HCT116 (cell line): ENCODE data around the gene SEPTIN5. TPM values are rescaled to one million over a fixed set of nuclear protein-coding genes. Genes with fewer than 3 reads are reported as not detected.

Experiments
- ATAC-seq: fragments of 200-7000 bp; cut with Tn5 transposase; 2 replicates; pipeline ENCODE4 v1.9.1; 2020; ENCODE audit warnings: mild to moderate bottlenecking, moderate library complexity
- BruUV-seq: library from RNA; stranded (reverse); fragments of 400-500 nt; replicated peaks from 2 replicates; lab custom pipeline; 2021; lab: Mats Ljungman, UMichigan
- CTCF ChIA-PET: fragments of 300-600 bp; sonication (Branson Sonifier 250); formaldehyde crosslinking; loops from one replicate; lab custom pipeline; 2021; ENCODE audit warnings: antibody characterized with exemption; lab: Charles Lee
- POLR2A ChIA-PET: fragments of 300-600, 350-600 bp; sonication (Branson Sonifier 250); formaldehyde crosslinking; loops from one replicate; lab custom pipeline; 2021; ENCODE audit warnings: antibody characterized with exemption; lab: Charles Lee
- RAD21 ChIA-PET, 2 experiments: fragments of 300-600 bp; sonication (Branson Sonifier 250); formaldehyde crosslinking; loops; one replicate each; lab custom pipeline; 2023; ENCODE audit warnings: low total read pairs in 2 of 2; ENCODE audit not compliant: uncharacterized antibody in 2 of 2, unreplicated experiment in 2 of 2, low non-redundant PET in 1 of 2; lab: Charles Lee
- DNase-seq: peaks from one replicate; pipeline ENCODE4 v3.0.0-alpha.2; 2010; ENCODE audit warnings: low read depth, low spot score
- H2AFZ ChIP-seq: fragments of 200-600 bp; shearing (Covaris generic), sonication (generic); 2 replicates; pipeline ENCODE4 v1.6.1; 2017; ENCODE audit warnings: low read depth, mixed run types, mixed read lengths, antibody characterized with exemption, low read length; ENCODE audit not compliant: poor library complexity, severe bottlenecking
- H3K27ac ChIP-seq: 2 replicates; pipeline ENCODE4 v1.5.1; 2012; ENCODE audit warnings: low read depth, low read length
- H3K27me3 ChIP-seq: fragments of 200-600 bp; sonication (generic); 2 replicates; pipeline ENCODE4 v1.6.1; 2016; ENCODE audit warnings: mixed run types, low read length, mixed read lengths; ENCODE audit not compliant: insufficient read depth
- H3K36me3 ChIP-seq, 2 experiments: fragments of 200-500 bp in 1 of 2; fragments of 200-600 bp in 1 of 2; sonication (Bioruptor generic) in 1 of 2; sonication (generic) in 1 of 2; 2 replicates each; pipeline versions ENCODE4 v1.5.1 to v1.6.1; 2014 to 2016; ENCODE audit warnings: low read length in 2 of 2, inconsistent platforms in 1 of 2, mixed read lengths in 1 of 2, mixed run types in 1 of 2; ENCODE audit not compliant: insufficient read depth in 2 of 2, control insufficient read depth in 1 of 2
- H3K4me1 ChIP-seq, 2 experiments: fragments of 200-600 bp in 1 of 2; sonication (generic) in 1 of 2; 2 replicates each; pipeline versions ENCODE4 v1.5.1 to v1.6.1; 2012 to 2017; ENCODE audit warnings: low read length in 2 of 2, inconsistent platforms in 1 of 2, mild to moderate bottlenecking in 1 of 2, mixed read lengths in 1 of 2, mixed run types in 1 of 2, moderate library complexity in 1 of 2; ENCODE audit not compliant: insufficient read depth in 2 of 2, control insufficient read depth in 1 of 2
- H3K4me2 ChIP-seq: fragments of 200-600 bp; sonication (generic); 2 replicates; pipeline ENCODE4 v1.6.1; 2017; ENCODE audit warnings: mixed run types, low read length, mixed read lengths
- H3K4me3 ChIP-seq, 2 experiments: fragments of 200-600 bp in 1 of 2; sonication (generic) in 1 of 2; replicated peaks in 1 of 2; 2 replicates each; pipeline ENCODE4 v1.5.1; 2011 to 2016; ENCODE audit warnings: low read length in 2 of 2, control low read depth in 1 of 2, low read depth in 1 of 2, mild to moderate bottlenecking in 1 of 2, mixed read lengths in 1 of 2, mixed run types in 1 of 2
- H3K79me2 ChIP-seq: fragments of 200-600 bp; sonication (generic); 2 replicates; pipeline ENCODE4 v1.6.1; 2017; ENCODE audit warnings: mild to moderate bottlenecking, mixed run types, low read length, moderate library complexity, mixed read lengths; ENCODE audit not compliant: insufficient read depth
- H3K9ac ChIP-seq: fragments of 200-600 bp; sonication (generic); 2 replicates; pipeline ENCODE4 v1.6.1; 2016; ENCODE audit warnings: low read length, mixed read lengths
- H3K9me2 ChIP-seq: fragments of 200-600 bp; sonication (generic), shearing (Covaris generic); 2 replicates; pipeline ENCODE4 v1.6.1; 2017; ENCODE audit warnings: mixed run types, mild to moderate bottlenecking, moderate library complexity; ENCODE audit not compliant: insufficient read depth
- H3K9me3 ChIP-seq, 2 experiments: fragments of 200-500 bp in 1 of 2; fragments of 200-600 bp in 1 of 2; sonication (Bioruptor generic) in 1 of 2; sonication (generic) in 1 of 2; 2 replicates each; pipeline ENCODE4 v1.6.1; 2014 to 2017; ENCODE audit warnings: low read length in 2 of 2, mixed read lengths in 2 of 2, inconsistent platforms in 1 of 2, low read depth in 1 of 2, mild to moderate bottlenecking in 1 of 2, mixed run types in 1 of 2, moderate library complexity in 1 of 2; ENCODE audit not compliant: control insufficient read depth in 1 of 2, insufficient read depth in 1 of 2
- H4K20me1 ChIP-seq: fragments of 200-600 bp; sonication (generic), shearing (Covaris generic); 2 replicates; pipeline ENCODE4 v1.6.1; 2017; ENCODE audit warnings: mixed run types, mild to moderate bottlenecking, moderate library complexity; ENCODE audit not compliant: insufficient read depth
- CBX3 ChIP-seq: IDR thresholded peaks from 2 replicates; pipeline ENCODE4 v1.6.1; 2012; ENCODE audit warnings: low read depth
- CEBPB ChIP-seq: IDR thresholded peaks from 2 replicates; pipeline ENCODE4 v1.6.1; 2012; ENCODE audit warnings: low read depth
- EGR1 ChIP-seq: IDR thresholded peaks from 2 replicates; pipeline ENCODE4 v1.6.1; 2012; ENCODE audit warnings: low read depth
- ELF1 ChIP-seq: IDR thresholded peaks from 2 replicates; pipeline ENCODE4 v1.6.1; 2012; ENCODE audit warnings: low read depth, borderline replicate concordance
- FOSL1 ChIP-seq: IDR thresholded peaks from 2 replicates; pipeline ENCODE4 v1.6.1; 2012; ENCODE audit warnings: low read depth
- JUND ChIP-seq: IDR thresholded peaks from 2 replicates; pipeline ENCODE4 v1.6.1; 2012
- POLR2A ChIP-seq: IDR thresholded peaks from 2 replicates; pipeline ENCODE4 v1.7.0; 2011; ENCODE audit warnings: borderline replicate concordance; ENCODE audit not compliant: insufficient read depth, insufficient read length; ENCODE audit errors: extremely low read depth
- POLR2AphosphoS5 ChIP-seq: IDR thresholded peaks from 2 replicates; pipeline ENCODE4 v1.6.1; 2011; ENCODE audit warnings: mild to moderate bottlenecking, low read depth, low read length, moderate library complexity
- RAD21 ChIP-seq: IDR thresholded peaks from 2 replicates; pipeline ENCODE4 v1.6.1; 2012; ENCODE audit warnings: low read depth, mild to moderate bottlenecking
- REST ChIP-seq: IDR thresholded peaks from 2 replicates; pipeline ENCODE4 v1.6.1; 2012; ENCODE audit warnings: low read depth
- SIN3A ChIP-seq: IDR thresholded peaks from 2 replicates; pipeline ENCODE4 v1.6.1; 2012; ENCODE audit warnings: low read depth
- SP1 ChIP-seq: IDR thresholded peaks from 2 replicates; pipeline ENCODE4 v1.6.1; 2012; ENCODE audit warnings: low read depth
- SRF ChIP-seq: IDR thresholded peaks from 2 replicates; pipeline ENCODE4 v1.6.1; 2012; ENCODE audit warnings: low read depth
- YY1 ChIP-seq: IDR thresholded peaks from 2 replicates; pipeline ENCODE4 v1.6.1; 2011; ENCODE audit warnings: low read length, low read depth, moderate library complexity, mild to moderate bottlenecking; ENCODE audit not compliant: insufficient replicate concordance; ENCODE audit errors: extremely low read depth
- ZFX ChIP-seq: fragments of 450-650 bp; IDR thresholded peaks from 2 replicates; pipeline ENCODE4 v1.6.1; 2017
- ZNF274 ChIP-seq: fragments of 200-500 bp; sonication (Bioruptor generic); IDR thresholded peaks from 2 replicates; pipeline ENCODE4 v1.6.1; 2014; ENCODE audit warnings: mild to moderate bottlenecking, low read depth, low read length, inconsistent platforms
- intact Hi-C: fragments of 100-400 bp; cut with micrococcal nuclease; formaldehyde crosslinking; loops from 2 replicates; pipeline ENCODE4 v1.10.0; 2022
- total RNA-seq: library from RNA; stranded (reverse); gene quantifications from one replicate; pipeline ENCODE4 v1.2.1, GENCODE V29; 2021; ENCODE audit not compliant: unreplicated experiment
- TF ChIP-seq, protein P1 (sequence below): IDR thresholded peaks from 2 replicates; pipeline ENCODE4 v1.6.1; 2012
- TF ChIP-seq, protein P2 (sequence below): IDR thresholded peaks from 2 replicates; pipeline ENCODE4 v1.6.1; 2011; ENCODE audit warnings: mild to moderate bottlenecking, low read length, moderate library complexity; ENCODE audit not compliant: insufficient replicate concordance; ENCODE audit errors: extremely low read depth
- TF ChIP-seq, protein P3 (sequence below): IDR thresholded peaks from 2 replicates; pipeline ENCODE4 v1.6.1; 2012

Gene SEPTIN5
- total RNA-seq, 1 experiment from 2014 or later = 9.0 TPM

GRCh38 chr22:19673660-19674059, 40.6 kb upstream of the SEPTIN5 start:
- ATAC-seq = no peak
- TF ChIP-seq ZNF274 (no peak), SIN3A (no peak), CEBPB (no peak), POLR2A (no peak), RAD21 (no peak), ELF1 (no peak), JUND (no peak), POLR2AphosphoS5 (no peak), SP1 (no peak), SRF (no peak), ZFX (no peak), YY1 (no peak), CBX3 (no peak), EGR1 (no peak), FOSL1 (no peak), REST (no peak)
- TF ChIP-seq, protein P1, sequence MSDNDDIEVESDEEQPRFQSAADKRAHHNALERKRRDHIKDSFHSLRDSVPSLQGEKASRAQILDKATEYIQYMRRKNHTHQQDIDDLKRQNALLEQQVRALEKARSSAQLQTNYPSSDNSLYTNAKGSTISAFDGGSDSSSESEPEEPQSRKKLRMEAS = no peak
- TF ChIP-seq, protein P2, sequence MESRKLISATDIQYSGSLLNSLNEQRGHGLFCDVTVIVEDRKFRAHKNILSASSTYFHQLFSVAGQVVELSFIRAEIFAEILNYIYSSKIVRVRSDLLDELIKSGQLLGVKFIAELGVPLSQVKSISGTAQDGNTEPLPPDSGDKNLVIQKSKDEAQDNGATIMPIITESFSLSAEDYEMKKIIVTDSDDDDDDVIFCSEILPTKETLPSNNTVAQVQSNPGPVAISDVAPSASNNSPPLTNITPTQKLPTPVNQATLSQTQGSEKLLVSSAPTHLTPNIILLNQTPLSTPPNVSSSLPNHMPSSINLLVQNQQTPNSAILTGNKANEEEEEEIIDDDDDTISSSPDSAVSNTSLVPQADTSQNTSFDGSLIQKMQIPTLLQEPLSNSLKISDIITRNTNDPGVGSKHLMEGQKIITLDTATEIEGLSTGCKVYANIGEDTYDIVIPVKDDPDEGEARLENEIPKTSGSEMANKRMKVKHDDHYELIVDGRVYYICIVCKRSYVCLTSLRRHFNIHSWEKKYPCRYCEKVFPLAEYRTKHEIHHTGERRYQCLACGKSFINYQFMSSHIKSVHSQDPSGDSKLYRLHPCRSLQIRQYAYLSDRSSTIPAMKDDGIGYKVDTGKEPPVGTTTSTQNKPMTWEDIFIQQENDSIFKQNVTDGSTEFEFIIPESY = no peak
- TF ChIP-seq, protein P3, sequence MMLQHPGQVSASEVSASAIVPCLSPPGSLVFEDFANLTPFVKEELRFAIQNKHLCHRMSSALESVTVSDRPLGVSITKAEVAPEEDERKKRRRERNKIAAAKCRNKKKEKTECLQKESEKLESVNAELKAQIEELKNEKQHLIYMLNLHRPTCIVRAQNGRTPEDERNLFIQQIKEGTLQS = no peak
- no peaks in the 10 kb centered on the region for H3K9me2 ChIP-seq
- no peaks in the 10 kb centered on the region for H3K36me3 ChIP-seq
- H3K9me3 ChIP-seq = no peaks in the 10 kb centered on the region
- no peaks in the 10 kb centered on the region for H3K4me1 ChIP-seq
- H3K27me3 ChIP-seq = no peaks in the 10 kb centered on the region
- CTCF ChIA-PET = no interaction called here
- H3K4me2 ChIP-seq = no peak overlapping the region
- intact Hi-C loops = no loop called here
- no peak overlapping the region for H3K4me3 ChIP-seq
- no TSS peak for BruUV-seq
- H2AFZ ChIP-seq = no peak overlapping the region
- POLR2A ChIA-PET = interaction anchor here (0.8 kb wide), 1 partner anchor 18 kb away, joined by 3 read pairs; no protein-coding TSS in a partner anchor
- no peaks in the 10 kb centered on the region for H3K79me2 ChIP-seq
- no peaks in the 10 kb centered on the region for H4K20me1 ChIP-seq
- H3K27ac ChIP-seq = no peak overlapping the region
- no peak overlapping the region for H3K9ac ChIP-seq
- no peak for DNase-seq
- RAD21 ChIA-PET = no interaction called here
